Colon (tissue), 2 donors: Measurements from ENCODE around the gene SYNDIG1.

Source experiments
- FAIRE-seq: peaks from 2 replicates; lab custom pipeline; 2012; peaks lifted over from hg19 to GRCh38; lab: Jason Lieb, UNC
- donor health status: control.
- donor health status: control.

The SYNDIG1 gene

GRCh38 chr20:24662322-24662721 is 192.9 kb downstream of the SYNDIG1 start:
- FAIRE-seq = no peak

- FAIRE-seq = no peak
Measured at GRCh38 chr20:24662752-24663365, 193.4 kb downstream of the SYNDIG1 start.

GRCh38 chr20:24663496-24663895 is 194.1 kb downstream of the SYNDIG1 start:
- no peak for FAIRE-seq

GRCh38 chr20:24664266-24664986 is 195.0 kb downstream of the SYNDIG1 start:
- no peak for FAIRE-seq

GRCh38 chr20:24665196-24665595 is 195.8 kb downstream of the SYNDIG1 start:
- no peak for FAIRE-seq

- FAIRE-seq = no peak
Measured at GRCh38 chr20:24665741-24666191, 196.3 kb downstream of the SYNDIG1 start.

GRCh38 chr20:24667689-24668383 is 198.4 kb downstream of the SYNDIG1 start:
- no peak for FAIRE-seq

- FAIRE-seq = no peak
Measured at GRCh38 chr20:24668384-24668702, 198.9 kb downstream of the SYNDIG1 start.

GRCh38 chr20:24668791-24669190 is 199.4 kb downstream of the SYNDIG1 start:
- FAIRE-seq = no peak

- no peak for FAIRE-seq
Measured at GRCh38 chr20:24669701-24670100, 200.3 kb downstream of the SYNDIG1 start.

GRCh38 chr20:24670341-24670872 is 201.0 kb downstream of the SYNDIG1 start:
- FAIRE-seq = no peak

- no peak for FAIRE-seq
Measured at GRCh38 chr20:24670981-24671380, 201.6 kb downstream of the SYNDIG1 start.

GRCh38 chr20:24672181-24672880 is 202.9 kb downstream of the SYNDIG1 start:
- FAIRE-seq = no peak

- FAIRE-seq = no peak
Measured at GRCh38 chr20:24672886-24673677, 203.7 kb downstream of the SYNDIG1 start.

GRCh38 chr20:24673678-24674570 is 204.5 kb downstream of the SYNDIG1 start:
- FAIRE-seq = no peak

- no peak for FAIRE-seq
Measured at GRCh38 chr20:24674921-24675605, 205.6 kb downstream of the SYNDIG1 start.

GRCh38 chr20:24675651-24676352 is 206.4 kb downstream of the SYNDIG1 start:
- no peak for FAIRE-seq

GRCh38 chr20:24676353-24676977 is 207.0 kb downstream of the SYNDIG1 start:
- no peak for FAIRE-seq

- FAIRE-seq = no peak
Measured at GRCh38 chr20:24676978-24677370, 207.5 kb downstream of the SYNDIG1 start.
